H1 (cell line): ENCODE measurements around the gene ZBTB4. TPM values are rescaled to one million over a fixed set of nuclear protein-coding genes. Genes with fewer than 3 reads are reported as not detected.

ENCODE experiments used
- BRCA1 ChIP-seq: IDR thresholded peaks from 2 replicates; pipeline ENCODE4 v1.6.1; 2012; ENCODE audit warnings: low read depth, low read length, improper control_type of control experiment
- CBX5 ChIP-seq: fragments of 300-800, 300-1000 bp; sonication (generic); IDR thresholded peaks from 2 replicates; pipeline ENCODE4 v1.7.1; 2016; ENCODE audit warnings: antibody characterized with exemption, low read length, low read depth
- CHD2 ChIP-seq: IDR thresholded peaks from 2 replicates; pipeline ENCODE4 v1.6.1; 2012; ENCODE audit warnings: low read length, improper control_type of control experiment
- CREB1 ChIP-seq: IDR thresholded peaks from 2 replicates; pipeline ENCODE4 v1.6.1; 2012; ENCODE audit warnings: inconsistent platforms
- CTCF ChIP-seq, 3 experiments: IDR thresholded peaks; 1 replicate in 2 of 3; 2 replicates in 1 of 3; pipeline versions ENCODE4 v1.5.1 to v1.6.1; 2011; ENCODE audit warnings: low read length in 3 of 3, mild to moderate bottlenecking in 3 of 3, inconsistent platforms in 2 of 3, low read depth in 1 of 3, moderate library complexity in 1 of 3; ENCODE audit not compliant: insufficient read depth in 1 of 3; ENCODE audit errors: control extremely low read depth in 1 of 3
- EZH2 ChIP-seq: fragments of 200-600 bp; sonication (generic); IDR thresholded peaks from 2 replicates; pipeline ENCODE4 v1.7.1; 2012; ENCODE audit warnings: low read depth, mild to moderate bottlenecking, moderate library complexity, low read length, inconsistent platforms; ENCODE audit not compliant: severe bottlenecking
- GABPA ChIP-seq: IDR thresholded peaks from 2 replicates; pipeline ENCODE4 v1.6.1; 2011; ENCODE audit warnings: mild to moderate bottlenecking, low read length, moderate library complexity, borderline replicate concordance; ENCODE audit not compliant: insufficient read depth
- GTF2F1 ChIP-seq: IDR thresholded peaks from 2 replicates; pipeline ENCODE4 v1.6.1; 2012; ENCODE audit warnings: low read depth, low read length, improper control_type of control experiment, borderline replicate concordance
- HDAC2 ChIP-seq, 2 experiments: fragments of 300-600 bp in 1 of 2; sonication (generic) in 1 of 2; IDR thresholded peaks; 2 replicates each; pipeline ENCODE4 v1.6.1; 2011 to 2012; ENCODE audit warnings: low read depth in 2 of 2, low read length in 2 of 2, mild to moderate bottlenecking in 2 of 2, moderate library complexity in 2 of 2, borderline replicate concordance in 1 of 2, inconsistent platforms in 1 of 2
- KDM1A ChIP-seq: fragments of 200-600, 300-600 bp; sonication (generic); IDR thresholded peaks from 2 replicates; pipeline ENCODE4 v1.7.1; 2016; ENCODE audit warnings: mild to moderate bottlenecking, low read length, borderline replicate concordance
- KDM4A ChIP-seq: IDR thresholded peaks from one replicate; pipeline ENCODE4 v1.7.1; 2012; ENCODE audit warnings: low read depth, mild to moderate bottlenecking, moderate library complexity, low read length, inconsistent platforms; ENCODE audit not compliant: severe bottlenecking
- POLR2AphosphoS5 ChIP-seq: IDR thresholded peaks from 2 replicates; pipeline ENCODE4 v1.6.1; 2011; ENCODE audit warnings: low read depth, low read length
- RAD21 ChIP-seq, 2 experiments: IDR thresholded peaks in 1 of 2; conservative IDR thresholded peaks in 1 of 2; 2 replicates each; pipeline ENCODE4 v1.6.1; 2011; ENCODE audit warnings: low read depth in 2 of 2, low read length in 2 of 2, improper control_type of control experiment in 1 of 2, inconsistent platforms in 1 of 2, mild to moderate bottlenecking in 1 of 2, moderate library complexity in 1 of 2
- RFX5 ChIP-seq: IDR thresholded peaks from 2 replicates; pipeline ENCODE4 v1.6.1; 2011; ENCODE audit warnings: low read depth, low read length, improper control_type of control experiment, borderline replicate concordance
- SP4 ChIP-seq: IDR thresholded peaks from 2 replicates; pipeline ENCODE4 v1.6.1; 2012; ENCODE audit warnings: low read length, inconsistent platforms
- SUZ12 ChIP-seq: fragments of 200-600 bp; sonication (generic); IDR thresholded peaks from 2 replicates; pipeline ENCODE4 v1.6.1; 2012; ENCODE audit warnings: mild to moderate bottlenecking, inconsistent platforms, low read length, moderate library complexity, mixed read lengths
- TAF1 ChIP-seq: IDR thresholded peaks from 2 replicates; pipeline ENCODE4 v1.6.1; 2011; ENCODE audit warnings: mild to moderate bottlenecking, low read depth, low read length
- TCF12 ChIP-seq: IDR thresholded peaks from 2 replicates; pipeline ENCODE4 v1.6.1; 2011; ENCODE audit warnings: low read depth, mild to moderate bottlenecking, low read length
- USF2 ChIP-seq: IDR thresholded peaks from 2 replicates; pipeline ENCODE4 v1.6.1; 2011; ENCODE audit warnings: low read length, improper control_type of control experiment
- ZNF274 ChIP-seq: IDR thresholded peaks from 2 replicates; pipeline ENCODE4 v1.7.0; 2012; ENCODE audit warnings: low read length, borderline replicate concordance; ENCODE audit errors: extremely low read depth
- polyA plus RNA-seq, 7 experiments: library from polyadenylated mRNA; depleted of rRNA in 3 of 7; stranded (reverse) in 5 of 7; unstranded in 2 of 7; fragments of >200 nt in 5 of 7; fragments of 200-250 nt in 2 of 7; gene quantifications; 1 replicate in 5 of 7; 2 replicates in 1 of 7; 4 replicates in 1 of 7; pipeline versions ENCODE4 v1.2.1 to v1.2.3, GENCODE V29; 2011 to 2013; ENCODE audit warnings: missing spikeins in 2 of 7, mixed read lengths in 2 of 7
- total RNA-seq: library from RNA; stranded (reverse); fragmentation: NEBNext Ultra II Directional; extraction: Animal tissue kit (Norgen Biotek cat#: 25700); gene quantifications from 2 replicates; pipeline ENCODE4 v1.2.1, GENCODE V29; 2021

ZBTB4 gene
- total and polyA plus RNA-seq, 2 of the 8 experiments (the other 6 are each of a cell fraction or from before 2014, with no cell fraction given): 5.9 to 10.1 TPM

GRCh38 chr17:7440113-7440833 is 39.2 kb downstream of the ZBTB4 start (continued):
- TF ChIP-seq EZH2 (no peak), USF2 (peak; percentile 87), TCF12 (no peak), ZNF274 (no peak), KDM4A (no peak), TAF1 (peak; percentile 34; the same call in 1 of the 2 replicates), POLR2AphosphoS5 (no peak), RAD21 (IDR thresholded peaks at IDR 0.05 in 1 of 2, conservative IDR thresholded peaks at IDR 0.05 in 1 of 2; ENCODE audit: low read depth in 2 of 2, low read length in 2 of 2) (no peak), SUZ12 (no peak), RFX5 (no peak), HDAC2 (IDR thresholded peaks at IDR 0.05; ENCODE audit: borderline replicate concordance in 1 of 2, low read depth in 2 of 2, low read length in 2 of 2) (peak in 1 of 2 experiments; percentile 26; a peak in 1 of 4 replicates), BRCA1 (peak; percentile 50; the same call in 1 of the 2 replicates), CTCF (IDR thresholded peaks at IDR 0.05; ENCODE audit: control extremely low read depth in 1 of 3, insufficient read depth in 1 of 3, low read depth in 1 of 3, low read length in 3 of 3) (no peak), CREB1 (no peak; the same call in 1 of the 2 replicates), CHD2 (peak; percentile 87), CBX5 (no peak), SP4 (no peak), GTF2F1 (no peak), KDM1A (no peak; the same call in 1 of the 2 replicates), GABPA (no peak)
